ENCODE data around the gene STAT4.

Gene STAT4

DNA sequence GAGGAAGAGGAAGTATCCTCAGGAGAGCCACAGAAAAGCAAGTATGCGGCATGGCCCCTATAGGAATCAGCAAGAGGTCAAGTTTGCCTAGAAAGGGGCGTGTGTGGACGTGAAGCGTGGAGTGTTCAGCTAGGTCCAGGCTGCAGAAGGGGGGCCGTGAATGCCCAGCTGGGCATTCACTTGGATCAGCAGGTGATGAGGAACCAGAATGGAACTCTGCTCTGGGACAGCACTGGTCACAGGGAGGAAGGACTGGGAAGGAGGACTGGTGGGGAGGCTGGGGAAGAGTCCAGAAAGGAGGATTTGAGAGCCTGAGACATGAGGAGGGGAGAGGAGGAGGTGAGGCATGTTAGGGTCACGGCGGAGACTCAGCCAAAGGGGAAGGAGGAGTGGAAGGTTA lies 156.6 kb downstream of the STAT4 start:
- DNase-seq (ENCODE audit: low spot score), result no peak

DNA sequence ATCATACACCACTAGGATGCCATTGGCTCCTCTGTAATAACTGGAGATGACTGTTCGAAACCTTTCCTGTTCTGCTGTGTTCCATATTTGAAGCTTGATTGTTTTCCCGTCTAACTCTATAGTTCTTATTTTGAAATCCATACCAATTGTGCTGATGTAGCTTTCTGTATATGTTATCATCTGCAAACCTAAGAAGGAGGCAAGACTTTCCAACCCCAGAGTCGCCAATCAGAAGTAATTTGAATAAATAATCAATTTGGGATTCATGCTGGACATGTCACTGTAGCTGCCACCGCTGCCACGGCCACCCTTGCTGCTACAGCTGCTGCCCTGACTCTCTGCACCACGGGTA lies 157.5 kb downstream of the STAT4 start:
- no peak for DNase-seq (ENCODE audit: low spot score)

DNA sequence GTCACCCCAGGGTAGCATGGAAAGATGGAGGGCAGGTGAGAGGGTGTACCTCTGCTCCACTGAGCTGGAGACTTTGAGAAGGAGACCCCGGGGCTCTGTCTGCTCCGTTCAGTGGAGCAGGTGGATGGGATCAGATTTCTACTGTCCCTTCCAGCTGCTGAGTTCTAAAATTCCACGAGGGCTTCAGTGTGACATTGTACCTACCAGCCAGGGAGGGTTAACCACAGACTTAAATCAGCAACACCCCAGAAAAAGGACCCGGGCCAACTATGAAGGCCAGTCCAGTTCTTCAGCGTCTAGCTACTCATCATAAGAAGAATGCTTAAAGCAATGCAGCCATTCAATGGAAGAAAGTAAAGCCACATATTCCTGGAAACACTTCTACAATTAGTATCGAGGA lies 160.7 kb downstream of the STAT4 start:
- no peak for DNase-seq (ENCODE audit: low spot score)

DNA sequence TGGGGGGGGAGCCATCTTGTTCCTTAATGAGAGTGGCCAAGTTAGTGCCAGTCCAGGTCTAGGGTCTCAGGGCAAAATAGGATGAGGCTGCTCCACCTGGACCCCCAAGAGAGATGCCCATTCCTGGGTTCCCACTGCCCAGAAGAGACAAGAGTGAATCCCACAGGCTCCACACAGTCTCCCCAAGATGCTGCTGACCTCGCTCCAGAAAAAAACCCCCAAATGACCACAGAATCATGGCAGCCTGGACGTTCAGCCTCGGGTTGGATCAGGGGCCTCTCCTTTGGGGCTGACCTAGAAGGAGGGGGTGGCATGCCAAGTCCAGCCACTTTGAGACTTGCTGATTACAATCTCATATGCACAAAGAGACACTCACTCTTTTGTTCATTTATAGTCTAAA lies 161.9 kb downstream of the STAT4 start:
- DNase-seq (ENCODE audit: low spot score), result no peak

DNA sequence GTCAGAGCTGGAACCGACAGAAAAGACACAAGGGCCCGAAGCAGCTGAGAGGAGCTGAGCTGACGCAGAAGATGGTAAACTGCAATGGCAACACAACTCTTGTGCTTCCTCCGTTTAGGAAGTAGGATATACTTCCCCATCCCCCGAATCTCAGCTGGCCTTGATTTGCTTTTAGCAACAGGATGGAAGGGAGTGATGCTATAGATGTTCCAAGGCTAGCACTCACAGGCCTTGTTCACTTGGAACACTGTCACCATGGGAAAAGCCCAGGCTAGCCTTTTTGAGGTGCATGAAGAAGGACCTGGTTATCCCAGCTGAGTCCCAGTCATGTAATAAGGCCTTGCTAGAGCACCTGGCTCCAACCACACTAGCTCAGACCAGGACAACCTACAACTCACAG lies 162.9 kb downstream of the STAT4 start:
- DNase-seq (ENCODE audit: low spot score), result no peak

DNA sequence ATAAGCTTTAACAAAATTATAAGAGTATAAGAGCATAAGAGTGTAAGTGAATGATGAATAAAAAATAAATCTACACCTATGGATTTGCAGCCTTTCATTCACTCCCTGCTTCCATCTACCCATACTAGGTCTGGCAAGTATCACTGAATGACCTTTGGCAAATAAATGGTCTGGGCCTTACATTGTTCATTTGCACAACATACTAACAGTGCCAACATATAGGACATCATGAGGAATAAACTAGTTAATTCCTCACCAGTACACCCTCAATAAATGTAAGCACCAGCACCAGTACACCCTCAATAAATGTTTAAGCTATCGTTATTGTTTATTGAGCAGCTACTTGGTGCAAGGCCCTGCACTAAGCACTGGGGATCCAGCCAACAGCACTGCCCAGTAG lies 163.7 kb downstream of the STAT4 start:
- DNase-seq (ENCODE audit: low spot score), result no peak

DNA sequence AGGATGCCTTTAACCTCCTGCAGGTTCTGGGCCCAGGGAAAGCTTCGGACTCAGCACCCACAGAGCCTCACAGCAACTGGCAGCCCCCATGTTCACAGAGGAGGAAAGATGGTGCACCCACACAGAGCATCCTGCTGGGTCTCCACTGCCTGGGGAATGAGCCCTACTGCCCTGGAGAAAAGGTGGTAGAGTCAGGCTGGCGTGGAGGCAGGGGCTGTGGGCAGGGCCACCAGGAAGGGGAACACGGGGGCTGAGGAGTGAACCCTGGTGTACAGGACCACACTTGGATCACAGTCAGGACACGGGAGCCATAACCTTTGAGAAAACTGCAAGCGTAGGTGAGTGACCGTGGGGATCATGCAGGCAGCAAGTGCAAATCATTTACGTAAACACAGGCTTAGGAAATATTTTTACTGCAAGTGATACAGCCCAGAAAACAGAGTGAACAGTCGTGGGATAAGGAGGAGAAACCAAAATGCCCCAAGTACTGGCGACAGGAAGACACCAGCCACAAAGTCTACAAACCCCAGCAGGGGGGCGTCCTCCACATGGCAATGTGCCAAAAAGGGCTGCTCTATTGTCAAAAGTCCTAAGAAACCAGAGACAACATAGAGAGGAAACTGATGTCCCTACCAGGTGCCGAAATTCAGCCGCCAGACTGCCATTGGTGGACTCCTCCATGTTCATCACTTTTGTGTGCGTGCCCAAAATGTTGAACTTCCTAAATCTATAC lies 164.4 kb downstream of the STAT4 start:
- no peak for DNase-seq (ENCODE audit: low spot score)

DNA sequence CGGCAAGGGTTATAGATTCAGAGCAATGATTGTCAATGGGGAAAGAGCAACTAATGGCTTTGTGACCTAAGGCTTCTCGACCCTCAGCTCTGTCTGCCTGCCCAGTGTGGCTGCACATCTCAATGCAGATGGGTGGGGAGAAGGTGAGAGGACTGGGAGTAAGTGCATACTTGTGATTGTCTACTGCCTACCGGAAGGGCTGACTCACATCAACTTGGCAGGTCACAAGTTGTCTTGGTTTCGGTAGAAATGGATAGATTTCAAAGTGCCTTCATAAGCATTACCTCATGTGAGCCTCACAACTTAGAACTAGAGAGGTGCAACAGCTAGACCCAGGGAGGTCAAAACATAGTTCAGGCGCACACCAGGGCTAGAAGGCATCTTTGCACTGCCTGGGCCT lies 166.2 kb downstream of the STAT4 start:
- peak; percentile 38 for DNase-seq (ENCODE audit: low spot score)

DNA sequence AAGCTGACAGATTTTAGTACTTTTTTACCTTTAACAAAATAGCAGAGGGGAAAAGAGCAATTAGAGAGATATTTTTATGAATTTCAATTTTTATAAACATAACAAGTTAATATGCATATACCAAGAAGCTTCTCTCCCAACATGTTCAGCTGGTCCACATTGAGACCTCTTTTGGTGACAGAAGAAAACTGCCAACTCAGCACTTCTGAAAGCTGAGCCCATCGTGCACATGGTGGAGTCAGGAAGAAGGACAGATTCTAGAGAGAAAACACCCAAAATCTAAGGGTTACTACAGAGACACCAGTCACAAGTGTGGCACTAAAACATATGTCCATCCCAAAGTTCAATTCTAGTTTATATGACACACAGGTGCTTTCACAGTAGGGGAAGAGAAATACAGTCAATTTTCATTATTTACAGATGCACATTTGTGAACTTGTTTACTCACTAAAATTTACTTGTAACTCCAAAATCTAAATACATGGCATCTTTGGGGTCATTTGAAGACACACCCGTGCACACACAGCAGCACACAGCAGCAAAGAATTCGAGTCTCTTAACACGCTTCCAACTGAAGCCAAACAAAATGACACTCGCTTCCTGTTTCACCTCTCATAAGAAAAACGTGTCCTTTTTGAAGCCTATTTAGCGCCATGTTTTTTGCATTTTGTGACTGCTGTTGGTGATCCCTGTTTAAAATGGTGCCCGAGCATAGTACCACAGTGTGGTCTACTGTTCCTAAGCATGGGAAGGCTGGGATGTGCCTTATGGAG lies 168.3 kb downstream of the STAT4 start:
- DNase-seq (ENCODE audit: low spot score), result no peak

DNA sequence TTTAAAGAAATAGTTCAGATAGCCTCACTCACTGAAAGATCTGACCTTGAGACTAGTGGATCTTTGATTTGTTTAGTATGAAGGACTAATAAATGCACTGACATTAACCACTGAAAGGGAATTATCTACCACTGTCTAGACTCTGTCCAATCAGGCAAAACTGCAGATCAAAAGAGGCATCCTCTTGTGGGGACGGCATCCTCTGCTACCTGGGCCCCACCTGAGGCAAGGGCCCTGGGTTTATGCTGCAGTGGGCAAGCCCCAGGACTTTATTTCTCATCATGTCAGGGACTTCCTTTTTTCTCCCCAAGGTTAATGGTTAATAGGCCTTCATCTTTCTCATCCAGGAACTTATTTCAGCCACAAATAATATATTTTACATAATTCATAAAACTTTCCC lies 169.1 kb downstream of the STAT4 start:
- no peak for DNase-seq (ENCODE audit: low spot score)

DNA sequence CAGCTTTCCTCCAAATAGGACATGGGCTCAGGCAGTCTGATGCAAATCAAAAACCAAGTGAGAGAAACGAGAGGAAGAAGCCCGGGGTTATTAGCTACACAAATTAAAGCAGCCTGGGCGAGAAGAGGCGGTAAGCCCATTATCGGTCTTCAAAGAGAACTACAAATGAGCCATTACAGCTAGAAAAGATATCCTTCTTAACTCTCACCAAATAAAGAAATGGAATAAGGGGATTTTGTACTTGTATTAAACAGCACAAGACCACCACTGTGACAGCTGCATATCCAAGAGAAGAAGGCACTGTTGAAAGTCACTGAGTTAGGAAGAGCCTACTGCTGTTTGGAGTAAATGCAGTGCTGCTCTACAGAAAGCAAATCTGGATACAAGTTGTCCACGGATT lies 169.5 kb downstream of the STAT4 start:
- DNase-seq (ENCODE audit: low spot score), result no peak

DNA sequence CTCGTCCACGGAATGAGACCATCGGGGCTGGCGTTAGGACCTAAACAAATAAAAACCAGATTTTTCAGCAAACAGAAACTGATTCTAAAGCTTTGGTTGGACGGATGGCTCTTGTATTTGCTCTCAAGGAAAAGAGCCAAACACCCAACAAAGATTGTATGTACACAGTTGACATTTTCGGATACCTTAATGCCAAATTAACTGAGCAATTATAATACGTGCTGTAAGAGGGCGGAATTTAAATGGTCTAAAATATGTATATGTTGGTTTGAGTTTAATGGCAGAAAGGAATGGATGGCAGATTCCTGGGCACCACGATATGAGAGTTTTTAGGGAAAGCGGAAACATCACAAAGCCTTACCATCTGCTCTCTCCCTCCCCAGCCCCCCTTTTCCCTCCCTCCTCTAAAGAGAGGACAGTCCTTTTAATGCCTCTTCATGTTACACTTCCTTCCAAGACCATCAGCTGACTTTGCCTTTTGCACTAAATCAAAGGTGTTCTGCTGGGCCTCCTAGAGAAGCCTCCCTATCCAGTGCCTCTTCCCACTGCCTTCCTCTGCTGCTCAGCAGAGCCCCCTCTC lies 170.1 kb downstream of the STAT4 start:
- no peak for DNase-seq (ENCODE audit: low spot score)

DNA sequence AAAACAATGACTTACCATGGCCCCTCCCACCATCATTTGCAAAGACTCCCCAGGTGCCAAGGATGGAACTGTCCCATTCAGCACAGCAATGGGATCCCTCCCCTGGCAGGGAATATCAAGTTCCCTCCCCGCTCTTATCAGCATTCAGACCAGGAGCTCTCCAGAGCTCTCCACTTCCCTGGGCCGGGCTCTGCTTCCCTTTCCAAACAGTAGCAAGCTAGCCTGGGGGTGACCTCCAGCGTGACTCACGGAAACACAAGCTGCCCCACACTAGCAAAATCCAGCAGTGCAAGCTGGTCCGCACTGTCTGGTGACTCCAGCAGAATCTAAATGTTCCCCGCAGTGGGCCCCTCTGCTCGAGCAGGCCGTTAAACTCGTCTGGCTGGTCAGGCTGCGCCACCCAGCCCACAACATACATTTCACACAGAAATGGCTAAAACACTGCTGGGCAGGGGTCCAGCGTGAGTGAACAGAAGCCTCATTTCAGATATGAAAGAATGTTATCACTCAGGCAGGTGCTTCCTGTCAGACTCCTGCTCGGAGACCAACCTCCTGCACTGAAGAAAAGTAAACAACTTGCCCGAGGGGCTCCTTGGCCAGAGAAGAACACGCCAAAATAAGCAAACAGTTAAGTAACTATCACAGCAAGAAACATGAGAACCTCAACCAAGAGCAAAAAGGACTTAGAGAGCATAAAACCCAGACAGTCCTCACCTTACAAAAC lies 170.7 kb downstream of the STAT4 start:
- no peak for DNase-seq (ENCODE audit: low spot score)
